Measurements from ENCODE around the gene SLC44A1. TPM values are rescaled to one million over a fixed set of nuclear protein-coding genes. Genes with fewer than 3 reads are reported as not detected.

The SLC44A1 gene
- total RNA-seq, 4 donors from 2014 or later, result 39.3 to 94.1 (median 58.3) TPM

GRCh38 chr9:105447386-105447813 is 202.9 kb downstream of the SLC44A1 start:
- WGBS, 2 donors (ENCODE audit: low coverage in 1 of 2), result 28 to 40% methylated on average over 1 to 16 of the region's 16 CpGs
- peak overlapping the region; percentile 73 to 88 (median 73) for H3K4me3 ChIP-seq
- H3K27me3 ChIP-seq, result no peaks in the 10 kb centered on the region
- intact Hi-C loops (cut with DNase I; ENCODE audit: low total_unique reads), result no loop called here
- DNase-seq, result no peak
- in situ Hi-C loops (cut with MboI; ENCODE audit: low pct_ligation_motif_present in 1 of 4, low pct_unique_long_range_greater_than_20kb in 1 of 4, low sequenced_read_pairs in 3 of 4), result loop anchor here in 2 of 4 donors (25.0 kb wide), 1 partner anchor 265 kb away; no protein-coding TSS in a partner anchor
- H3K4me1 ChIP-seq, result peaks cover 0 to 26% (median 20%) of the 10 kb centered on the region in 4 donors
- TF ChIP-seq EP300 (IDR thresholded peaks at IDR 0.05; ENCODE audit: low read depth) (no peak), CTCF (IDR thresholded peaks at IDR 0.05) (no peak), POLR2A (IDR thresholded peaks at IDR 0.05) (no peak), POLR2AphosphoS5 (IDR thresholded peaks at IDR 0.05) (no peak)
- H3K27ac ChIP-seq, result peak overlapping the region; percentile 77 to 90 (median 84)
- no peaks in the 10 kb centered on the region for H3K36me3 ChIP-seq
- H3K9me3 ChIP-seq, result no peaks in the 10 kb centered on the region

GRCh38 chr9:105447814-105448812 is 203.7 kb downstream of the SLC44A1 start, which contains the start of gene FSD1L:
Gene FSD1L, plus strand, starts transcription at chr9:105448034. Its CDS starts 187 bp downstream, at chr9:105448221.
- H3K27me3 ChIP-seq, result no peaks in the 10 kb centered on the region
- H3K27ac ChIP-seq, result peak within 1 kb of the TSS; percentile 77 to 90 (median 84)
- H3K36me3 ChIP-seq, result no peaks in the 10 kb centered on the region
- TF ChIP-seq POLR2A (IDR thresholded peaks at IDR 0.05) (peak; percentile 33), CTCF (IDR thresholded peaks at IDR 0.05) (peak in 2 of 5 experiments; percentile 17 to 29), POLR2AphosphoS5 (IDR thresholded peaks at IDR 0.05) (peak; percentile 67 to 78 (median 72)), EP300 (IDR thresholded peaks at IDR 0.05; ENCODE audit: low read depth) (peak; percentile 14)
- H3K9me3 ChIP-seq, result no peaks in the 10 kb centered on the region
- DNase-seq, result peak; percentile 96
- in situ Hi-C loops (cut with MboI; ENCODE audit: low pct_ligation_motif_present in 1 of 4, low pct_unique_long_range_greater_than_20kb in 1 of 4, low sequenced_read_pairs in 3 of 4) (loop anchor here in 2 of 4 donors (25.0 kb wide), 1 partner anchor 264 kb away; no protein-coding TSS in a partner anchor), intact Hi-C loops (cut with DNase I; ENCODE audit: low total_unique reads) (no loop called here)
- 1 to 14% methylated on average over 8 to 67 of the region's 87 CpGs for WGBS, 2 donors (ENCODE audit: low coverage in 1 of 2)
- H3K4me3 ChIP-seq, result peak within 1 kb of the TSS; percentile 73 to 88 (median 73)
- peaks cover 0 to 26% (median 20%) of the 10 kb centered on the region in 4 donors for H3K4me1 ChIP-seq

DNA sequence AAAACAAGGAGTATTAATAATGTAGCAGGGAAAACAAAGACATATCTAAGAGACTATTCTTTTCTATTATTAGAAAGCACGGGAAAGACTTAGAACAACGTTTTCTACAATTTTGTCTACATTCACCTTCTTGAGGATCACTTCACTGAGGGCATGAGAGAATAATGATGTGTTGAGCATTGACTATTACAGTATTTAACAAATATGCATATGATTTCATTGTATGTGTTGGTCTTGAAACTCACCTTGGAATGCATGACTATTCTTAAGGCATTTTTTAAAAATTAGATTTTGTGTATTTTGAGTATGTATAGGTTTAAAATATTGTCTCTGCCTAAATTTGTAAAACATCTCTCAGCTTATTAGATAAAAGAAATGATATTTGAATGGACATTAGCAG is 204.6 kb downstream of the SLC44A1 start:
- no peaks in the 10 kb centered on the region for H3K27me3 ChIP-seq
- H3K4me1 ChIP-seq, result peaks cover 0 to 26% (median 20%) of the 10 kb centered on the region in 4 donors
- WGBS, 2 donors (ENCODE audit: low coverage in 1 of 2), result 27 to 40% methylated on average over 2 of the region's 2 CpGs
- H3K27ac ChIP-seq, result peak overlapping the region in 1 of 4 donors; percentile 90
- TF ChIP-seq POLR2AphosphoS5 (IDR thresholded peaks at IDR 0.05) (no peak), EP300 (IDR thresholded peaks at IDR 0.05; ENCODE audit: low read depth) (no peak), CTCF (IDR thresholded peaks at IDR 0.05) (no peak), POLR2A (IDR thresholded peaks at IDR 0.05) (no peak)
- H3K4me3 ChIP-seq, result peak overlapping the region in 3 of 4 donors; percentile 73 to 88 (median 73)
- DNase-seq, result no peak
- H3K36me3 ChIP-seq, result no peaks in the 10 kb centered on the region
- H3K9me3 ChIP-seq, result no peaks in the 10 kb centered on the region
- in situ Hi-C loops (cut with MboI; ENCODE audit: low pct_ligation_motif_present in 1 of 4, low pct_unique_long_range_greater_than_20kb in 1 of 4, low sequenced_read_pairs in 3 of 4), result loop anchor here in 2 of 4 donors (25.0 kb wide), 1 partner anchor 263 kb away; no protein-coding TSS in a partner anchor
- intact Hi-C loops (cut with DNase I; ENCODE audit: low total_unique reads), result no loop called here

DNA sequence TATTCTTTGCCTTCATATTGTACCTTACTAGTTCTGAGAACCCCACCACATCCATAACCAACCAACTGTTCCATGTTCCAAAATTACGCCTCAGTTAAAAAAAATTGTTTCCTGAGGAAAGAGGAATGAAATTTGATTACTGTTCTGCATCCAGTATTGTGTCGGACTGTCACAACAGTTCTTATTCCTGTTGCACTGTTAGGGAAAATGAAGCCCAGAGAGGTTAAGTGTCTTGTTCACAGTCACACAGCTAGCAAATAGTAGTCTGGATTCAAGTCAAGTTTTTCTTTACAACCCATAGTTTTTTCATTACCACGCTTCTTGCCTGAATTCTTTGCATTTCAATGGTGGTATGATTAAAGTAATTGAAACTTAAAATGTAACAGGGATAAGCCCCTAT is 207.7 kb downstream of the SLC44A1 start:
- in situ Hi-C loops (cut with MboI; ENCODE audit: low pct_ligation_motif_present in 1 of 4, low pct_unique_long_range_greater_than_20kb in 1 of 4, low sequenced_read_pairs in 3 of 4), result no loop called here
- 88 to 92% methylated on average over 3 of the region's 3 CpGs for WGBS, 2 donors (ENCODE audit: low coverage in 1 of 2)
- H3K9me3 ChIP-seq, result no peaks in the 10 kb centered on the region
- H3K27me3 ChIP-seq, result no peaks in the 10 kb centered on the region
- no peaks in the 10 kb centered on the region for H3K36me3 ChIP-seq
- H3K4me3 ChIP-seq, result no peak overlapping the region
- H3K4me1 ChIP-seq, result peaks cover 0 to 30% (median 20%) of the 10 kb centered on the region in 4 donors
- H3K27ac ChIP-seq, result peak overlapping the region in 1 of 4 donors; percentile 3
- no peak for DNase-seq
- TF ChIP-seq CTCF (IDR thresholded peaks at IDR 0.05) (no peak), EP300 (IDR thresholded peaks at IDR 0.05; ENCODE audit: low read depth) (no peak), POLR2AphosphoS5 (IDR thresholded peaks at IDR 0.05) (no peak), POLR2A (IDR thresholded peaks at IDR 0.05) (no peak)
- intact Hi-C loops (cut with DNase I; ENCODE audit: low total_unique reads), result loop anchor here (10.0 kb wide), 1 partner anchor 1333 kb away; no protein-coding TSS in a partner anchor
